GM12801 (cell line): Measurements from ENCODE around the gene IMP4.

Experiments
- TF ChIP-seq, protein P1 (sequence below): IDR thresholded peaks from one replicate; pipeline ENCODE4 v1.5.1; 2011; ENCODE audit warnings: control low read depth; ENCODE audit not compliant: insufficient read length; ENCODE audit errors: extremely low read depth

The IMP4 gene

GRCh38 chr2:130337735-130338325 is 4.9 kb upstream of the IMP4 start:
- TF ChIP-seq, protein P1, sequence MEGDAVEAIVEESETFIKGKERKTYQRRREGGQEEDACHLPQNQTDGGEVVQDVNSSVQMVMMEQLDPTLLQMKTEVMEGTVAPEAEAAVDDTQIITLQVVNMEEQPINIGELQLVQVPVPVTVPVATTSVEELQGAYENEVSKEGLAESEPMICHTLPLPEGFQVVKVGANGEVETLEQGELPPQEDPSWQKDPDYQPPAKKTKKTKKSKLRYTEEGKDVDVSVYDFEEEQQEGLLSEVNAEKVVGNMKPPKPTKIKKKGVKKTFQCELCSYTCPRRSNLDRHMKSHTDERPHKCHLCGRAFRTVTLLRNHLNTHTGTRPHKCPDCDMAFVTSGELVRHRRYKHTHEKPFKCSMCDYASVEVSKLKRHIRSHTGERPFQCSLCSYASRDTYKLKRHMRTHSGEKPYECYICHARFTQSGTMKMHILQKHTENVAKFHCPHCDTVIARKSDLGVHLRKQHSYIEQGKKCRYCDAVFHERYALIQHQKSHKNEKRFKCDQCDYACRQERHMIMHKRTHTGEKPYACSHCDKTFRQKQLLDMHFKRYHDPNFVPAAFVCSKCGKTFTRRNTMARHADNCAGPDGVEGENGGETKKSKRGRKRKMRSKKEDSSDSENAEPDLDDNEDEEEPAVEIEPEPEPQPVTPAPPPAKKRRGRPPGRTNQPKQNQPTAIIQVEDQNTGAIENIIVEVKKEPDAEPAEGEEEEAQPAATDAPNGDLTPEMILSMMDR: no peak

- TF ChIP-seq, protein P1: no peak
Measured at GRCh38 chr2:130338793-130339345, 3.8 kb upstream of the IMP4 start.

- TF ChIP-seq, protein P1: no peak
Measured at GRCh38 chr2:130339885-130340745, 2.6 kb upstream of the IMP4 start.

GRCh38 chr2:130341562-130342019 is 1.1 kb upstream of the IMP4 start:
- TF ChIP-seq, protein P1: no peak

DNA sequence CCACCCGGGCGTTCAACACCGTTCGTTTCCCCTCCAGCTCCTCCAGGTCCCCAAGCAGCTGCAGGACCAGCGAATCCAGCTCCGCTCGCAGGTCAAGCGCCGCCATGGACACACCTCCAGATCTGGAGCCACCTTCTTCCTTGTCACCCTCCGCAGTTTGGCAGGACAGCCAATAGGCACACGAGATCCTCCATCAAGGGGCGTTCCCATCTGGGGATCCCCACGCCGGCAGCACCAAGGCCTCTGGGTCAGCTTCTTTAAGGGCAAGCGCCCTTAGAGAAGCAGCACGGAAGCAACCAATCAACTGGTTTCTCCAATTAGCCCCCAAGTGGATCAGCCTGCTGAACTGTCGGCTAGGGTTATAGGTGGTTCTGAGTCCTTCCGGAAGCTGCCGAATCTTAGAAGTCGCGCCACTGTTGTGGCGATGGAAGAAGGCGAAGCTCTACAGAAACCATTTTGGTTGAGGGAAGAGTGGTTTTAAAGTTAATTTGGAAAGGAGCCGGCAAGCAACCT is 621 bp upstream of the IMP4 start:
- TF ChIP-seq, protein P1: no peak

DNA sequence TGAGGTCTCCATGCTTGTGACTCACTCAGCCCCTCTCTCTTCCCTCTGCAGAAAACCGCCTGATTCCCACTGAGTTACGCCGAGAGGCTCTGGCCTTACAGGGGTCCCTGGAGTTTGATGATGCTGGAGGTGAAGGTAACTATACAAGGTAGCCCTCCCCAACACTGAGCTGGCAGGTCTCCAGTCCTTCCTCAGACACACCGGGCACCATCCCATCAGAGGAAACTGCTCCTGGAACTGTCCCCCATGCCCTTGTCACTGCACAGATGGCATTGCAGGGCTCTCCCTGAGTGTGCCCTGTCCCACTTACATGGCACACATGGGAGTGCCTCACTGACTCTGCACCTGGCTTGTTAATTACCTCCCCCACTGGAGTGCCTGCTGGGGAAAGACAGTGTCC is 1.9 kb downstream of the IMP4 start:
- TF ChIP-seq, protein P1: no peak

- TF ChIP-seq, protein P1: no peak
Measured at GRCh38 chr2:130345091-130345490, 2.4 kb downstream of the IMP4 start.
